K562 (cell line): Measurements from ENCODE around the gene NRG2. TPM values are rescaled to one million over a fixed set of nuclear protein-coding genes. Genes with fewer than 3 reads are reported as not detected.
A peak's percentile ranks its signal among the peaks of the same experiment; 100 is the strongest.

Experiments used
- ATAC-seq: fragments of 200-7000 bp; cut with Tn5 transposase; 3 replicates; pipeline ENCODE4 v1.9.1; 2020; ENCODE audit warnings: moderate library complexity
- BruUV-seq: library from RNA; stranded (reverse); fragments of 400-500 nt; replicated peaks from 2 replicates; lab custom pipeline; 2021; lab: Mats Ljungman, UMichigan
- CTCF ChIA-PET: fragments of 300-600 bp; formaldehyde crosslinking; extraction: SDS; loops from one replicate; lab custom pipeline; 2021; ENCODE audit warnings: low intra/inter-chr PET ratio; lab: Yijun Ruan, JAX
- POLR2A ChIA-PET: fragments of 300-600, 350-650 bp; sonication (Branson Sonifier 250); formaldehyde crosslinking; extraction: SDS; loops from one replicate; lab custom pipeline; 2021; ENCODE audit warnings: antibody characterized with exemption, inconsistent platforms; lab: Yijun Ruan, JAX
- DNase-seq, 4 experiments: peaks; one replicate each; pipeline versions ENCODE4 v3.0.0 to v3.0.0-alpha.2; 2011 to 2018; ENCODE audit warnings: low spot score in 3 of 4, mixed read lengths in 3 of 4; ENCODE audit errors: extremely low read depth in 1 of 4
- FAIRE-seq: peaks from 2 replicates; lab custom pipeline; 2011; peaks lifted over from hg19 to GRCh38; lab: Jason Lieb, UNC
- H2AFZ ChIP-seq: 2 replicates; pipeline ENCODE4 v1.6.0; 2011; ENCODE audit warnings: low read depth, low read length, control low read depth, inconsistent platforms
- H3K27ac ChIP-seq: fragments of 200-600 bp; 3 replicates; pipeline ENCODE4 v1.8.0; 2011; ENCODE audit warnings: low read depth, mild to moderate bottlenecking, control low read depth, inconsistent platforms, low read length, moderate library complexity, mixed read lengths; ENCODE audit errors: extremely low read depth
- H3K27me3 ChIP-seq, 2 experiments: fragments of 300-600 bp in 1 of 2; 2 replicates in 1 of 2; 3 replicates in 1 of 2; pipeline versions ENCODE4 v1.6.0 to v1.8.0; 2011; ENCODE audit warnings: inconsistent platforms in 2 of 2, low read length in 2 of 2, mild to moderate bottlenecking in 1 of 2, mixed read lengths in 1 of 2, moderate library complexity in 1 of 2; ENCODE audit not compliant: control insufficient read depth in 2 of 2, insufficient read depth in 2 of 2
- H3K36me3 ChIP-seq: fragments of 300-600 bp; 3 replicates; pipeline ENCODE4 v1.8.0; 2011; ENCODE audit warnings: mild to moderate bottlenecking, low read length, inconsistent platforms; ENCODE audit not compliant: control insufficient read depth, insufficient read depth
- H3K4me1 ChIP-seq, 2 experiments: fragments of 200-600 bp in 1 of 2; replicated peaks in 1 of 2; 2 replicates in 1 of 2; 3 replicates in 1 of 2; pipeline versions ENCODE4 v1.5.1 to v1.8.0; 2011; ENCODE audit warnings: inconsistent platforms in 2 of 2, low read length in 2 of 2, mild to moderate bottlenecking in 1 of 2, mixed read lengths in 1 of 2, moderate library complexity in 1 of 2; ENCODE audit not compliant: control insufficient read depth in 2 of 2, insufficient read depth in 2 of 2
- H3K4me2 ChIP-seq: 2 replicates; pipeline ENCODE4 v1.6.1; 2011; ENCODE audit warnings: low read length, control low read depth, inconsistent platforms, mixed read lengths; ENCODE audit not compliant: insufficient read depth
- H3K4me3 ChIP-seq: fragments of 200-600 bp; sonication (generic), shearing (Covaris generic); 2 replicates; pipeline ENCODE4 v1.5.1; 2016; ENCODE audit warnings: control low read depth, inconsistent platforms
- H3K79me2 ChIP-seq: fragments of 200-600 bp; 3 replicates; pipeline ENCODE4 v1.8.0; 2011; ENCODE audit warnings: low read length, inconsistent platforms; ENCODE audit not compliant: control insufficient read depth, insufficient read depth
- H3K9ac ChIP-seq, 2 experiments: 2 replicates each; pipeline versions ENCODE4 v1.6.0 to v1.6.1; 2011; ENCODE audit warnings: low read depth in 2 of 2, low read length in 2 of 2, control low read depth in 1 of 2, inconsistent platforms in 1 of 2, mild to moderate bottlenecking in 1 of 2, mixed read lengths in 1 of 2; ENCODE audit not compliant: insufficient read depth in 1 of 2
- H3K9me1 ChIP-seq: one replicate; pipeline ENCODE4 v1.6.0; 2011; ENCODE audit warnings: inconsistent platforms, mild to moderate bottlenecking, low read length, moderate library complexity; ENCODE audit not compliant: control insufficient read depth, insufficient read depth
- H3K9me3 ChIP-seq: replicated peaks from 2 replicates; pipeline ENCODE4 v1.5.1; 2011; ENCODE audit warnings: low read depth, low read length, inconsistent platforms; ENCODE audit not compliant: control insufficient read depth, insufficient read depth
- H4K20me1 ChIP-seq: replicated peaks from 2 replicates; pipeline ENCODE4 v1.6.1; 2011; ENCODE audit warnings: low read length, inconsistent platforms, mixed read lengths; ENCODE audit not compliant: control insufficient read depth, insufficient read depth
- ESRRA ChIP-seq: fragments of 450-650 bp; IDR thresholded peaks from 2 replicates; pipeline ENCODE4 v1.6.1; 2014; ENCODE audit warnings: low read depth, mild to moderate bottlenecking, moderate library complexity, borderline replicate concordance
- FOS ChIP-seq: IDR thresholded peaks from 3 replicates; pipeline ENCODE4 v1.6.1; 2011; ENCODE audit not compliant: insufficient read length; ENCODE audit errors: extremely low read depth
- MCM5 ChIP-seq: fragments of 450-650 bp; IDR thresholded peaks from 2 replicates; pipeline ENCODE4 v1.6.1; 2016; ENCODE audit warnings: low read depth
- NFIC ChIP-seq: fragments of 450-650 bp; IDR thresholded peaks from 2 replicates; pipeline ENCODE4 v1.6.1; 2017; ENCODE audit warnings: mild to moderate bottlenecking, inconsistent platforms
- PHB2 ChIP-seq: fragments of 450-650 bp; IDR thresholded peaks from 2 replicates; pipeline ENCODE4 v1.6.1; 2017; ENCODE audit warnings: low read depth
- ZNF316 ChIP-seq: fragments of 450-650 bp; IDR thresholded peaks from 2 replicates; pipeline ENCODE4 v1.6.1; 2016
- WGBS: fragments of 100-300 bp; shearing (Covaris generic); methylation state at CpG from one replicate; pipeline ENCODE4 v1.1.6; 2016; ENCODE audit warnings: low coverage, mixed read lengths; ENCODE audit not compliant: insufficient coverage; ENCODE audit errors: missing lambda C conversion rate; 5-methylcytosine and 5-hydroxymethylcytosine counted together
- in situ Hi-C: fragments of 300-500 bp; cut with MboI; formaldehyde crosslinking; loops from 4 replicates; pipeline ENCODE4 v1.15.0; 2018; ENCODE audit warnings: inconsistent platforms, mixed read lengths
- intact Hi-C: fragments of 100-400 bp; cut with micrococcal nuclease; formaldehyde crosslinking; loops from 2 replicates; pipeline ENCODE4 v1.14.2; 2022
- polyA plus RNA-seq, 8 experiments: library from polyadenylated mRNA; depleted of rRNA in 4 of 8; stranded (reverse) in 5 of 8; unstranded in 3 of 8; fragments of >200 nt; fragmentation: Nextera tagmentation in 2 of 8; fragmentation: Illumina TruSeq in 1 of 8; extraction: Ambion mirVana in 2 of 8; extraction: Trizol in 1 of 8; gene quantifications; 2 replicates each; pipeline versions ENCODE4 v1.2.1 to v1.2.3, GENCODE V29; 2011 to 2014; ENCODE audit warnings: inconsistent platforms in 1 of 8, missing spikeins in 1 of 8
- total RNA-seq, 7 experiments: library from RNA; depleted of rRNA in 6 of 7; stranded (reverse); fragments of >200 nt in 6 of 7; fragmentation: Illumina TruSeq in 2 of 7; extraction: Trizol in 2 of 7; gene quantifications; 2 replicates each; pipeline versions ENCODE4 v1.2.1 to v1.2.3, GENCODE V29; 2011 to 2021; ENCODE audit warnings: low replicate concordance in 1 of 7
- TF ChIP-seq, protein P1 (sequence below): fragments of 250-450 bp; sonication (Bioruptor Pico); IDR thresholded peaks from 2 replicates; pipeline ENCODE4 v1.8.0; 2022; ENCODE audit warnings: inconsistent platforms, mild to moderate bottlenecking, moderate library complexity, borderline replicate concordance

Gene NRG2
- total and polyA plus RNA-seq, 9 of the 15 experiments (the other 6 are each of a cell fraction or from before 2014, with no cell fraction given) = not detected

DNA sequence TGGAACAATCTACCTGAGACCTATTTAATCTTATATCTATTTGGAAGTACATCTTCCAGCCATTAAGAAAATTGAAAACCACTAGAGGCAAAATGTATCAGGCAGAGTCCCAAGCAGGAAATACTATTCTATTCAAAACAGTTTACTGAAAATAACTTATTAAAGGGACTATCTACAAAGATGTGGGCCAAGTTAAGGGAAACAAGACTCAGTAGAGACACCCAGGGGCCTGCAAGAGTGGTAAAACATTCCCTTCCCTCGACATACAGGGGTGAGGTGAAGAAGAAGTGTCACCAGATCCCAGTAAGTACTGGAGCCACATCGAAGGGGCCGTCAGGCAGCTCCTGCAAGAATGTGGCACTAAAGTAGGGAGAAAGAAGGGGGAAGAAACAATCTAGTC is 12.1 kb upstream of the NRG2 start (continued):
- TF ChIP-seq MCM5 = no peak
- TF ChIP-seq, protein P1, sequence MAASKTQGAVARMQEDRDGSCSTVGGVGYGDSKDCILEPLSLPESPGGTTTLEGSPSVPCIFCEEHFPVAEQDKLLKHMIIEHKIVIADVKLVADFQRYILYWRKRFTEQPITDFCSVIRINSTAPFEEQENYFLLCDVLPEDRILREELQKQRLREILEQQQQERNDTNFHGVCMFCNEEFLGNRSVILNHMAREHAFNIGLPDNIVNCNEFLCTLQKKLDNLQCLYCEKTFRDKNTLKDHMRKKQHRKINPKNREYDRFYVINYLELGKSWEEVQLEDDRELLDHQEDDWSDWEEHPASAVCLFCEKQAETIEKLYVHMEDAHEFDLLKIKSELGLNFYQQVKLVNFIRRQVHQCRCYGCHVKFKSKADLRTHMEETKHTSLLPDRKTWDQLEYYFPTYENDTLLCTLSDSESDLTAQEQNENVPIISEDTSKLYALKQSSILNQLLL (CRISPR knock-in tag) = no peak

DNA sequence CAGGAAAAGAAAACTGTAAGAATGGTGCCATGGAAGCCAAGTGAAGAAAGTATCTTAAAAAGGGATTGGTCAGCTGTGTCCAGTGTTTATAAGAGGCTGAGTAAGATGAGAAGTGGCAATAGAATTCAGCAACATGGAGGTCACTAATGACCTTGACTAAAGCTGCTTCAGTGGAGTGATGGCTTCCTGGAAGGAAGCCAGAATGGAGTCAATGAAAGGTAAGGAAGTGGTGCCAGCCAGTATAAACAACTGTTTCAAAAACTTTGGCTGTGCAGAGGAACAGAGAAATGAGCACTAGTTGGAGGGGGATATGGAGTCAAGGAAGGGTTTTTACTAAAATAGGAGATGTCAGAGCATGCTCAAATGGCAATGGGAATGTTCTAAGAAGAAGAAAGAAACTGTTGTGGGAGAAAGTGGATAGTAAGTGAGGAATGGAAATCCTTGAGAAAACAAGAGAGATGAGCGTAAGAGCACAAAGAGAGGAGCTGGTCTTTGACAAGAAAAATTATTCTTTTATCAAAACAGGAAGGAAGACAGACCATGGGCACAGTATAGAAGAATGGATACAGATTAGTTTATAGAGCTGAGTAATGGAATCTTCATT is 11.1 kb upstream of the NRG2 start:
- Histone ChIP-seq H3K27me3 (peaks cover 15% of the 10 kb centered on the region in 2 experiments; a peak in 4 of 5 replicates), H4K20me1 (no peaks in the 10 kb centered on the region), H3K9me3 (no peaks in the 10 kb centered on the region), H3K79me2 (no peaks in the 10 kb centered on the region), H3K4me2 (no peak overlapping the region), H3K9ac (no peak overlapping the region), H3K27ac (no peak overlapping the region)
- CTCF ChIA-PET = interaction anchor here (0.7 kb wide), 1 partner anchor 1998 kb away, joined by 4 read pairs; no protein-coding TSS in a partner anchor
- WGBS = 0% methylated on average over 1 of the region's 1 CpG
- BruUV-seq = no TSS peak
- intact Hi-C loops = no loop called here
- DNase-seq = no peak
- peak; percentile 50; the same call in 1 of the 2 replicates for TF ChIP-seq ESRRA
- TF ChIP-seq ZNF316 = no peak
- peak; percentile 34; the same call in 1 of the 2 replicates for TF ChIP-seq NFIC
- no peak for TF ChIP-seq FOS
- TF ChIP-seq PHB2 = no peak
- TF ChIP-seq, all 486 proteins: peak for 2
- Histone ChIP-seq H3K4me3 (no peak overlapping the region), H2AFZ (no peak overlapping the region), H3K36me3 (no peaks in the 10 kb centered on the region), H3K4me1 (no peaks in the 10 kb centered on the region), H3K9me1 (no peaks in the 10 kb centered on the region)
- FAIRE-seq (no peak), ATAC-seq (no peak)
- POLR2A ChIA-PET = interaction anchor here (1.6 kb wide), 1 partner anchor 105 kb away, joined by 3 read pairs; no protein-coding TSS in a partner anchor
- in situ Hi-C loops = no loop called here
